HG03064 (cell line): ENCODE measurements around the gene AFF2.

Source experiments
- ATAC-seq: cut with Tn5 transposase; IDR thresholded peaks from one replicate; pipeline ENCODE4 v1.9.1; 2021; ENCODE audit warnings: low read depth; ENCODE audit not compliant: unreplicated experiment

AFF2 gene

GRCh38 chrX:148713981-148714380 is 213.6 kb downstream of the AFF2 start:
- ATAC-seq, result no peak

DNA sequence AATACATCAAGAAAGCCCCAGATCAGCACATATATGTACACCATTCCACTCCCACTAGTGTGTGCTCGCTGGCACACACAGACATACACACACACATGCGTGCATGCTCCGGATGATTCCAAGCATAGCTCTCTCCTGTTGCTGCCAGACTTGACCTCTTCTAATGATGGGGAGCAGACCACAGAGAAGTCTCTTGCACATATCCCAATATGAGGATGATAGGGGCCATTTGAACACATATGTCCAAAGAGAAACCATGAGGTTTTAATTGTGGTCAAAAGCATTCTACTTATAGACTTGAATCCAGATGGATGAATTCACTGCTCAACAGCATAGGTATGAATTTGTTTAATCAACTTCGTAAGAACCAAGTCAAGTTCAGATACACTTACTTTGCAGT is 214.9 kb downstream of the AFF2 start:
- no peak for ATAC-seq

GRCh38 chrX:148722966-148723365 is 222.5 kb downstream of the AFF2 start:
- ATAC-seq, result no peak

DNA sequence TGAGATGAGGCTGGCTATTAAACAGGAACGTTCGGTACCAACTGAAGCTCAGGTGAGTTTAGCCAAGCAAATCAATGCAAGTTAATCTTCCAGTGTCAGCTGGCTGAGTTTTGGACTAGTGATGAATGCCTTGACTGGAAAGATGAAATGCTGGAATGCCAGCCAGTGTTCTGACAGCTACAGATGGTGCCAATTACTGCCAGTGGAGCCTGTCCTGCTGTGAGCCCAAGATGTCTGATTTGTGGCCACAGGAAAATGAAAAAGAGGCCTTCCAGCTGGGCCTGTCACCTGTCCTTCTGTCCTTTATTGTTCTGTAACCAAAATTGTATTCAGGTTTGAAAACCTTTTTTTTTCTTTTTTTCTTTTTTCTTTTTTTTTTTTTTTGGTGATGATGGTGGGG is 223.1 kb downstream of the AFF2 start:
- no peak for ATAC-seq

DNA sequence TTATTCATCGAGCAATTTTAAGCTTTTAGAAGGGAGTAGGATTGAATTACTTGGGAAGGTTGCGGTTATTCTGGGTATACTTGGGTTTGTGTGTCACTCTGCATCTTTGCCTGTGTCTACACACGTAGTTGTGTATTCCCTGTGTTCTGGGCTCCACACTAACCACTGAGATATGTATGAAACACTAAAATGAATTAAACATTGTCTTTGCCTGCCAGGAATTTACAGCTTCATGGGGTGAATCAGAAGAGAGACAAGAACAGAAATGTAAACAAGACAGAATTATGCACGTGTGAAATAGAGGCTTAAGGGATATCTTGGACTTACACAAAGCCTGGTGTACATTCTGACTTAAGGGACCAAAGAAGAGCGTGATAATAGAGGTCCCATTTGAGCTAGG is 228.5 kb downstream of the AFF2 start:
- ATAC-seq, result no peak

GRCh38 chrX:148732743-148733142 is 232.3 kb downstream of the AFF2 start:
- ATAC-seq, result no peak

- no peak for ATAC-seq
These were observed 241.0 kb downstream of the AFF2 start for GRCh38 chrX:148741441-148741840.

- no peak for ATAC-seq
These were observed 254.7 kb downstream of the AFF2 start for GRCh38 chrX:148755111-148755510.

DNA sequence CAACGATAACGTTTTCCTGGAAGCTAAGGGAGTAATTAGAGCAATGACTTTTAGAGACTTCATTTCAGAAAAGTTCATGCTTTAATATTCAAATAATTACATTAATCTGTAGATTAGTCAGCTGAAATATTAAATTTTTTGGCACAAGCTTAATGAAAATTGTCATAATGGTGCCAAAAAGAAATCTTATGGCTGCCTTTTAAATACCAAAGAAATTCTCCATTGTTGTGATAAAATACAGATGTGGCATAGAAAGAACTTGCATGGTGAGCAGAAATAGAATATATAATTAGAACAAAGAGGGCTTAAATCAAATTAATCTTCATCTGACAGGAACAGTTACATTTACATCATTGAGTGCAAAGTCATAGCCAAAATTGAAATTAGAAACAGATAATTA is 263.5 kb downstream of the AFF2 start:
- no peak for ATAC-seq

- ATAC-seq, result no peak
These were observed 267.9 kb downstream of the AFF2 start for GRCh38 chrX:148768296-148768695.

- no peak for ATAC-seq
These were observed 271.0 kb downstream of the AFF2 start for GRCh38 chrX:148771440-148771839.

DNA sequence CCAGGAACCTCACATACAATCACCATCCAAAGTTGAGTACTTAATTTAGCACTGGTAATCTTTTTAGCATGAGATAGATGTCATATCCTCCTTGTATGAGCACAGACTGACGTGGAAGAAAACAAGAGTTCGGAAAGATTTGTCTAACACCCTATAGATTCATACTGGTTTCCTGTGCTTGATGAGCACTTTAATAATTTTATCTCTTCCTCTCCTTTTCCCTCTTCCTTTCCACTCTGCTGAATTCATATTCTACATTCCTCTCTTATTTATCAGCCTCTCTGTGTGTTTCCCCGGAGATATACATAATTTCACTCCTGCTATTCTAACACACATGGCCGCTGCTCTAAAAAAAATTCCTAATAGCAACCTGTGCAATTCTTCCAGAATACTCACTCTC is 273.9 kb downstream of the AFF2 start:
- no peak for ATAC-seq

DNA sequence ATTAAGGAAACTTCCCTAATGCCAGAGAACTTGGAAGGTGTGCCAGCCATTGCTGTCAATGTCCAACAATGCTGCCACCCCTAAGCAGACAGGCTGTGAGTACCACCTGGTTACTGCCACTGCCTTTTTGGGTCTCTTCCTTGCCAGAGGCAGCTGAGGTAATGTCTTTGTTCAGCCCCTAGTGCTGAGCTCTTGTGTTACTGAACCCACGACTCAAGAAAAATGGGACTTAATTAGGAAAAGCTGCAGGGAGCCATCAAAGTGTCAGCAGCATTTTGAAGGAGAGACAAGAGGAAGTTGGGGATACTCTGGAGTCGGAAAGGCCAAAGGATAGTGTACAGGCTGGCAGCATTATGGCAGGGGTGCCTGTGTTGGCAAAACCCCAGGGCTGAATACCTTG is 283.7 kb downstream of the AFF2 start:
- no peak for ATAC-seq

GRCh38 chrX:148784856-148785255 is 284.4 kb downstream of the AFF2 start:
- no peak for ATAC-seq

GRCh38 chrX:148785256-148785655 is 284.8 kb downstream of the AFF2 start:
- ATAC-seq, result no peak

GRCh38 chrX:148788449-148788848 is 288.0 kb downstream of the AFF2 start:
- ATAC-seq, result no peak

- no peak for ATAC-seq
These were observed 293.9 kb downstream of the AFF2 start for GRCh38 chrX:148794350-148794749.

DNA sequence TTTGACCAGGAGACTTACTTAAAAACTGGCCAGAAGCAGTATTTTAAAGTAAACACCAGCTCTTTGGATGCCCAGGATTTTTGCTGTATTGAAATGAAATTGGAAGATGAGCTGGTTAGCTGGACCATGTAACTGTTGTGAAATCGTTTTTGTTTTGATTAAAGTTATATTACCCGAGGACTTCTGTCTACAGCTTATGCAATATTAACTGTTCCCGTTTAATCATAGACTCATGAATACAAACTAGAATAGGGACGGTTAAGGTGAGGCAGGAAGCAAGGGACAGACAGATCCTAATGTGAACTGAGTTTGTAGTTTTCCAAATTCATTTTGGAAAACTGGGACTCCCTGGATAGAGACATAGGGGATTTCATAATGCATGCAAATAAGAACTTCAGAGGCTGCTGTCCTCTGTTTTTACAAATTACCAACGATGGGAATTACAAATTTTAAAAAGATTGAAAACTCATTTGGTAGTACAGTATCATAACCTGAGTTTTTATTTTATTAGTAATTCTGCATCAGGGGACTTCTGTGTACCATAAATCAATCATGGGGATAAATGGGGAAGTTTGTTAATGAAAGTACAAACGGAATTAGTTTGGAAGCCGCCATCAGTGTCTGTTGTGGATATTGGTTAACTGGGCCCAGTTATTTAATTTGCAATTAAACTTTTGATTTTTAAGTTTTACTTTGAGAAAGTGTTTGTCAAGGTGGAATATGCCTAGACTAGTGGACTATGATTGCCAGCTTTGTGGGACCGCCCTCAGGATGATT is 304.4 kb downstream of the AFF2 start:
- ATAC-seq, result no peak

GRCh38 chrX:148806145-148806870 is 305.9 kb downstream of the AFF2 start:
- no peak for ATAC-seq

- no peak for ATAC-seq
These were observed 308.4 kb downstream of the AFF2 start for GRCh38 chrX:148808833-148809232.

DNA sequence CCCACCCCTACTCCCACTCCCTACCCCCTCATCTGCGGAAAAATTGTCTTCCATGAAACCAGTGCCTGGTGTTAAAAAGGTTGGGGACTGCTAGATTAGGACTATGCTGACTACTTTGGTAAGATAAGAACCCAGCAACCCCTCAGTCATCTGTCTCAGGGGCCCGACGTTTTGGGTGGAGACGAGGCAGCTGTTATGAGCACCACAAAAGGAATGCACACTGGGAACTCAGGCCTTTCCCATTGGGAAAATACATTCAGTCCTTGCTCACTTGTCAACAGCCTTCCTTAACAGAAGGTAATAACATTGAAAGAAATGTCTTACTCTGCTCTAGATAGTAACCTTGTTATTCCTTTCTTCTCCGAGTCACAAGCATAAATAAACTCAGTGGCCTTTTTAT is 310.8 kb downstream of the AFF2 start:
- ATAC-seq, result no peak

DNA sequence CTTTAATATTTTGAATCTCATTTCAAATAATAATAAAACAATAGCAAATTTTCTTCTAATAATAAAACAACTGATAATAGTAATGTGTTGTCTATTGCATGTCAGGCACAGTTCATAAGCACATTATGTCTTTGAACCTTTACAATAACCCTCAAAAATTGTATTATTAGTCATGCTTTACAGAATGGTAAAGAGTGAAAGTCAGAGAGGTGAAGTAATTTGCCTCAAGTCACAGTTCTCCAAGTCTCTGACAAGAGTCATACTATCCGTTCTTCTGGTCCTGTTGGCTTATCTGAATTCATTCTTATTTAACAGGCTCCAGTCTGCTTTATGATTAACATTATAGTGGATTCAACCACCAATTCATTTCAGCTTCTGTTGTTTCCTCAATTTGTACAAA is 313.0 kb downstream of the AFF2 start:
- no peak for ATAC-seq
